ENCODE results near the gene ASB2.

The ASB2 gene

GRCh38 chr14:93906341-93907329 is 69.7 kb downstream of the ASB2 start:
- peak; percentile 56 for DNase-seq (ENCODE audit: low read depth, low spot score)

- no peak for DNase-seq (ENCODE audit: low read depth, low spot score)
Measured at GRCh38 chr14:93905623-93906022, 70.7 kb downstream of the ASB2 start.

GRCh38 chr14:93903342-93904184 is 72.8 kb downstream of the ASB2 start:
- DNase-seq (ENCODE audit: low read depth, low spot score) = no peak

DNA sequence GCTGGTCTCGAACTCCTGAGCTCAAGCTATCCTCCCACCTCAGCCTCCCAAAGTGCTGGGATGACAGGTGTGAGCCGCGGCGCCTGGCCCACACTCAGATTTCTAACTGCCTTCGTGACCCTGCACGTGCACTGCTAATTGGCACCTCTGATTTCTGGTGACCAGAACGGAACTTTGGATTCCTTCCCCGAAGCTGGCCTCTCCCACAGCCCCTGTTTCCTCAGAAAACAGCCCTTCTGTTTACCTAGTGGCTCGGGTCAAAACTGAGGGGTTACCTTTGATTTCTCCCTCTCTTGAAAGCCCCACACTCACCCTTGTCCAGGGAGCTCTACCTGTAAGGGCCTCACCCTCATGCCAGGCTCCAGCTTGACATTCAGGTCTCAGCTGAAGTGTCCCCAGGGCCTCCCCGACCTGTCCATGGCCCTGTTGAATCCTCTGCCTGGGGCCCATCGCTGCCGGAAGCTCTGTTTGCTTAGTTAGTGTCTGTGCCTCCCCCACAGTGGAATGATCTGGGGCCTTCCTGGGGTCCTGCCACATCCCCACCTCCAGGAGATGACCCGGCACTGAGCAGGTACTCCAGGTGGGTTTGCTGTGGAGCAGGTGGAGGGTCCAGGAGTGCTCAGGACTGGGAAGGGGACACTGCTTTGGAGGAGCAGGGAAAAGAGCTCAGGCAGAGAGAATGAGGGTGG is 73.6 kb downstream of the ASB2 start:
- DNase-seq (ENCODE audit: low read depth, low spot score) = no peak

DNA sequence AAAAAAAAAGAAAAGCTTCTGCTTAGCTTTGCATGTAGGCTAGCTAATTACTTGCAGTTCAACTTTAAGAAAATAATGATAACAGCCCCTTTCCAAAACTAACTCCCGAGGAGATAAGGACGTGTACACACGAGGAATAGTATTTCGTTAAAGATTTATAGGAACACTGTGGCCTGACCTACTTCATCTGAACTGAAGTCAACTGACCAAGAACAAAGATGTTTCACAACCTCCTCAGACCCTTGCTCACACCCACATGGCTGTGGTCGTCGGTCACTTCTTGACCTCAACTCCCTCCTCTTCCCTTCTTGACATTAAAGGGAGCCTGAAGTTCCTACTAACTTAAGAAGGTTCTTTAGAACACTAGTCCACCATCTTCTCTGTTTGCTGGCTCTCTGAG is 74.6 kb downstream of the ASB2 start:
- DNase-seq (ENCODE audit: low read depth, low spot score) = no peak

DNA sequence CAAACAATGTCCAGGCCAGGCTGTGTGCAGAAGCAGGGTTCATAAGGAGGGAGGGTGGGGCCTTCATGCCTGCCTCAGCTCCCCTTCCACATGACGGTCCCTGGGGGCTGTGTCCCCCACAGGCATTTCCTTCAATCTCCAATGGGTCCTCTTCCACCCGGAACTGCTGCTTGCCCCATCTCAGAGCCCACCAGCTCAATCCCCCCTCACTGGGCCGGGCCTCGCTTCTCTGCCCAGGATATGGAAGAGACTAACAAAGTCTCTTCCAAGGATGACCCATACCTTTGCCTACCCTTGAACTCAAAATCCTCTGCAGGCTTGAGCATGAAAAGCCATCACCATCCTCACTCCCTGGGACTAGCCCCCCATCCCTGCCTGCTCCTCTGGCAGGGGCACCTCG is 77.6 kb downstream of the ASB2 start:
- DNase-seq (ENCODE audit: low read depth, low spot score) = no peak

DNA sequence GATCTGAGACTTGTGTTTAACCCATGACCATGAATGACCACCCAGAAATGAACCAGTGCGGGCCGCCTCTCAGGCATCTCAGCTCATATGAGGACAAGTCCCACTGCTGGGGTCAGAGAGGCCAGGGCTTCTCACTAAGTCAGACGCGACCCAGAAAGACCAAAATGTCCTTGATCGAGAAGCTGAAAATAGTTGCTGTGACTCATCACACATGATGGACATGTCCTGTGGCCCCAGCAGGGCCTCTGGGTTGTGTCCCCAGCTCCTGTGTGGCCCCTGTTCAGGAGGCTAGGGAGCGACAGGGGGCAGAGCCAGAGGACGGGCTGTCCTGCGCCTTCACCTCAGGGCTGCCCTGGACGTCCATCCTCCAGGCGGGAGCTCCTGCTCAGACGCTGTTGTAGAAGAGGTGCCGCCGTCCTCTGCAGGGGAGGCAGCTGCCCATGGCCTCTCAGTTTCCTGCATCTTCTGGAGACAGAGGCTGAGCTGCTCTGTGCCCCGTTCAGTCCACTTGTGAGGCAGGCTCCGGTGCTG is 78.2 kb downstream of the ASB2 start:
- no peak for DNase-seq (ENCODE audit: low read depth, low spot score)

GRCh38 chr14:93897476-93897845 is 78.9 kb downstream of the ASB2 start:
- DNase-seq (ENCODE audit: low read depth, low spot score) = no peak

GRCh38 chr14:93895023-93895604 is 81.3 kb downstream of the ASB2 start:
- no peak for DNase-seq (ENCODE audit: low read depth, low spot score)

DNA sequence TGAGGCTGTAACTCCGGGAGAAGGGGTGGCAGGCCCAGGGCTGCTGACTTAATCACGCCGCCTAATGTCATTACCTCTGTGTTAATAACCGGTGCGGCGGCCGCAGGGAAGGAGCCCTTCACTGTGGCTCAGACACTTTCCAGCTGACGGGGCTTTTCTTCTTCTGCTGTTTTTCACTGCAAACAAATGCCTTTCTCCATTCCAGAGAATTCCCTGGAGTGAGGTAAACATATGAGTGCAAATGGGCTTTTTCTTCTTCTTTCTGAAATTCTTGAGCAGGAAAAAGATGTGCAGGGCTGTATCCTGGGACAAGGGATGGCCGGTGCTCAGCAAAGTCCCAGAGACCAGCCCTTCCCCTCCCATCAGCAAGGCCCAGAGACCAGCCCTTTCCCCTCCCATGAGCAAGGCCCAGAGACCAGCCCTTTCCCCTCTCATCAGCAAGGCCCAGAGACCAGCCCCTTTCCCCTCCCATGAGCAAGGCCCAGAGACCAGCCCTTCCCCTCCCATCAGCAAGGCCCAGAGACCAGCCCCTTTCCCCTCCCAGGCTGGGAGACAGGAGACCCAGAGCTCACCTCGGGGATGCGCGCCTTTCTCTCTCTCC is 82.6 kb downstream of the ASB2 start:
- no peak for DNase-seq (ENCODE audit: low read depth, low spot score)

GRCh38 chr14:93892923-93893558 is 83.3 kb downstream of the ASB2 start:
- peak; percentile 80 for DNase-seq (ENCODE audit: low read depth, low spot score)

DNA sequence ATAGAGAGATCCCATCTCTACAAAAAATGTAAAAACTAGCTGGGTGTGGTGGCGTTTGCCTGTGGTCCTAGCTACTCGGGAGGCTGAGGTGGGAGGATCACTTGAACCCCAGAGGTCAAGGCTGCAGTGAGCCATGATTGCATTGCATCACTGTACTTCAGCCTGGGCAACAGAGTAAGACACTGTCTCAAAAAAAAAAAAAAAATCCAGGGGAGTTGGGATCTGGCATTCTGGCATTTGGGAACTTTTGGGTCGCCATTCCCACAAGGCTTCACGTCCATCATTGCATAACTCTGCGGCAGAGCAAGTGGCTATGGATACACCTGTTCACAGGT is 83.9 kb downstream of the ASB2 start:
- DNase-seq (ENCODE audit: low read depth, low spot score) = no peak

DNA sequence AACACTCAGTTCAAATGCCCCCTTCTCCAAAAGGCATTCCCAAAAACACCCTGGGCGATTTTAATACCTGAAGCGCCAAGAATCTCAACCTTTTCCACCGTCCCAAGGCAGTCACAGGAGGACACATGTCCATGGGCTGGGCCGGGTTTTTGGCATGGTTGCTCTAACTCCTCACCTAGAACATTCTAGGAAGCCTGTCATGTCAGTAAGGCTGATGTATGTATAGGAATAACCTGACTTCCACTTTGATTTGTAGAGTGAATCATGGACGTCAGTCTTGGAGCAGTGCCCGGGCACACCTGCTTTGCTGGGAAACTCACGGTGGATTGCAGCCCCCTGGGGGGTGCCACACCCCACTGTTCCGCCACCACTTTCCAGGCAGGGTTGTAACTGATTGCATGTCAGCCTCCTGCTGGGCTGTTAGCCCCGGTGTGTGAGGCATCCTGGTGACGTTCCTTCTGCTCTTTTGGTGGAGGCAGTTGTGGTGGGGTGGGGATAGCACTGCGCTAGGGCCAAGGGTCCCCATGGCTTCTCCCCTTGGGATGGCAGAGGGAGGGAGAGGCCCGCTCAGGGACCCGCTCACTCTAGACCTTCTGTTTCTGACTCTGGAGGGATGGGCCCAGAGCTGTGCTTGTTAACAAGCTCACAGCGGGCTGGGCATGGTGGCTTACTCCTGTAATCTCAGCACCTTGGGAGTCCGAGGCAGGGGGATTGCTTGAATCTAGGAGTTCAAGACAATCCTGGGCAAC is 84.4 kb downstream of the ASB2 start:
- DNase-seq (ENCODE audit: low read depth, low spot score) = no peak

GRCh38 chr14:93889739-93890483 is 86.5 kb downstream of the ASB2 start:
- DNase-seq (ENCODE audit: low read depth, low spot score) = no peak

GRCh38 chr14:93888995-93889394 is 87.4 kb downstream of the ASB2 start:
- no peak for DNase-seq (ENCODE audit: low read depth, low spot score)

DNA sequence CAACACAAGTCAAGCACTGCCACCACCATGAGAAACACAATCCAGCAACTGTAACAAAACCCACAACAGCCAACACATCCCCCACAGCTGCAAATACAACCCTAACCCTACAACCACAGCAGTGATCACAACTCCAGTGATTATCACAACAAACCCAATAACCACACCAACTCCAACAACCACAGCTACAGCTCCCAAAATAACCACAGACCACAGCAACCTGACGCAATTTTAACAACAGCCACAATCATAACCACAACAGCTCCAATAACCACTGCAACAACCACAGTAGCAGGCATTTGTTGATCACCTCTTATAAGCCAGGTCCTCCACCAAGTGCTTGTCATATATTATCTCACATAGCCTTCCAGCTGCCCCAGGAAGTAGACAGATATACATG is 91.4 kb downstream of the ASB2 start:
- no peak for DNase-seq (ENCODE audit: low read depth, low spot score)

Data from astrocyte of the hippocampus (primary cell).